Glutamatergic neuron (in vitro differentiated cells): Measurements from ENCODE around the gene ARHGAP23. TPM values are rescaled to one million over a fixed set of nuclear protein-coding genes. Genes with fewer than 3 reads are reported as not detected.
"Not testable (repeated sequence)": the region's sequence is repeated elsewhere in the genome, so short reads cannot be mapped to it uniquely, and the experiment has no call there.

Experiments
- DNase-seq: peaks from one replicate; pipeline ENCODE4 v3.0.0; 2022
- H3K27ac Mint-ChIP-seq: one replicate; pipeline ENCODE4 v1.8.0; 2020; ENCODE audit warnings: mild to moderate bottlenecking, mixed read lengths, inconsistent platforms; ENCODE audit not compliant: unreplicated experiment
- H3K27me3 Mint-ChIP-seq: one replicate; pipeline ENCODE4 v1.8.0; 2020; ENCODE audit warnings: mild to moderate bottlenecking, moderate library complexity, mixed read lengths, inconsistent platforms; ENCODE audit not compliant: unreplicated experiment
- H3K36me3 Mint-ChIP-seq: one replicate; pipeline ENCODE4 v1.8.0; 2020; ENCODE audit warnings: mild to moderate bottlenecking, mixed read lengths, inconsistent platforms; ENCODE audit not compliant: unreplicated experiment
- H3K4me1 Mint-ChIP-seq: one replicate; pipeline ENCODE4 v1.8.0; 2020; ENCODE audit warnings: mild to moderate bottlenecking, low read depth, mixed read lengths, inconsistent platforms; ENCODE audit not compliant: unreplicated experiment
- H3K4me3 Mint-ChIP-seq: one replicate; pipeline ENCODE4 v1.8.0; 2020; ENCODE audit warnings: mild to moderate bottlenecking, mixed read lengths, inconsistent platforms; ENCODE audit not compliant: unreplicated experiment
- H3K9me3 Mint-ChIP-seq: one replicate; pipeline ENCODE4 v1.8.0; 2020; ENCODE audit warnings: mild to moderate bottlenecking, moderate library complexity, mixed read lengths, inconsistent platforms; ENCODE audit not compliant: unreplicated experiment
- total RNA-seq: library from RNA; stranded (reverse); fragmentation: NEBNext Ultra II Directional; extraction: Animal tissue kit (Norgen Biotek cat#: 25700); gene quantifications from one replicate; pipeline ENCODE4 v1.2.1, GENCODE V29; 2021; ENCODE audit not compliant: unreplicated experiment
- TF ChIP-seq, protein P1 (sequence below): fragments of 200-600 bp; sonication (generic); IDR thresholded peaks from one replicate; pipeline ENCODE4 v1.5.0; 2021; ENCODE audit not compliant: partially characterized antibody, unreplicated experiment

ARHGAP23 gene
- total RNA-seq, 1 donor from 2014 or later, result 23.6 TPM

GRCh38 chr17:38498353-38498752, 70.1 kb downstream of the ARHGAP23 start:
- no peak for DNase-seq
- TF ChIP-seq, protein P1, sequence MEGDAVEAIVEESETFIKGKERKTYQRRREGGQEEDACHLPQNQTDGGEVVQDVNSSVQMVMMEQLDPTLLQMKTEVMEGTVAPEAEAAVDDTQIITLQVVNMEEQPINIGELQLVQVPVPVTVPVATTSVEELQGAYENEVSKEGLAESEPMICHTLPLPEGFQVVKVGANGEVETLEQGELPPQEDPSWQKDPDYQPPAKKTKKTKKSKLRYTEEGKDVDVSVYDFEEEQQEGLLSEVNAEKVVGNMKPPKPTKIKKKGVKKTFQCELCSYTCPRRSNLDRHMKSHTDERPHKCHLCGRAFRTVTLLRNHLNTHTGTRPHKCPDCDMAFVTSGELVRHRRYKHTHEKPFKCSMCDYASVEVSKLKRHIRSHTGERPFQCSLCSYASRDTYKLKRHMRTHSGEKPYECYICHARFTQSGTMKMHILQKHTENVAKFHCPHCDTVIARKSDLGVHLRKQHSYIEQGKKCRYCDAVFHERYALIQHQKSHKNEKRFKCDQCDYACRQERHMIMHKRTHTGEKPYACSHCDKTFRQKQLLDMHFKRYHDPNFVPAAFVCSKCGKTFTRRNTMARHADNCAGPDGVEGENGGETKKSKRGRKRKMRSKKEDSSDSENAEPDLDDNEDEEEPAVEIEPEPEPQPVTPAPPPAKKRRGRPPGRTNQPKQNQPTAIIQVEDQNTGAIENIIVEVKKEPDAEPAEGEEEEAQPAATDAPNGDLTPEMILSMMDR, result no peak
- no peak overlapping the region for H3K27ac Mint-ChIP-seq

GRCh38 chr17:38499230-38499629, 71.0 kb downstream of the ARHGAP23 start:
- DNase-seq, H3K4me1 Mint-ChIP-seq, H3K27me3 Mint-ChIP-seq, H3K27ac Mint-ChIP-seq, H3K9me3 Mint-ChIP-seq, H3K36me3 Mint-ChIP-seq, H3K4me3 Mint-ChIP-seq: not testable (repeated sequence)

More at GRCh38 chr17:38498353-38498752, 70.1 kb downstream of the ARHGAP23 start:
- no peaks in the 10 kb centered on the region for H3K4me1 Mint-ChIP-seq
- peaks cover 6% of the 10 kb centered on the region for H3K36me3 Mint-ChIP-seq
- no peak overlapping the region for H3K4me3 Mint-ChIP-seq
- H3K27me3 Mint-ChIP-seq, result peaks cover 3% of the 10 kb centered on the region
- H3K9me3 Mint-ChIP-seq, result peaks cover 8% of the 10 kb centered on the region

DNA sequence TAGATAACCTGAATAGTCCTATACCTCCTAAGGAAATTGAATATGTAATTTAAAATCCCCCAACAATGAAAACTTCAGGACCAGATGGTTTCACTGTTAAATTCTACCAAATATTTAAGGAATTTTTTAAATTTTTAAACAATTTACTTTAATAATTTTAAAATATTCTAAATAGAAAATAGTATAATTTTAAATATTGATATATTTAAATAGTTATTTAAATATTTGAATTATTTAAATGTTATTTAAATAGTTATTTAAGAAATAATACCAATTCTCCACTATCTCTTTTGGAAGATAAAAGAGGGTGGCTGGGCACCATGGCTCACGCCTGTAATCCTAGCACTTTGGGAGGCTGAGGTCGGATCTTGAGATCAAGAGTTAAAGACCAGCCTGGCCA, 73.5 kb downstream of the ARHGAP23 start:
- not testable (repeated sequence) for DNase-seq, H3K4me3 Mint-ChIP-seq, H3K27ac Mint-ChIP-seq, H3K9me3 Mint-ChIP-seq, H3K4me1 Mint-ChIP-seq, H3K36me3 Mint-ChIP-seq, H3K27me3 Mint-ChIP-seq

DNA sequence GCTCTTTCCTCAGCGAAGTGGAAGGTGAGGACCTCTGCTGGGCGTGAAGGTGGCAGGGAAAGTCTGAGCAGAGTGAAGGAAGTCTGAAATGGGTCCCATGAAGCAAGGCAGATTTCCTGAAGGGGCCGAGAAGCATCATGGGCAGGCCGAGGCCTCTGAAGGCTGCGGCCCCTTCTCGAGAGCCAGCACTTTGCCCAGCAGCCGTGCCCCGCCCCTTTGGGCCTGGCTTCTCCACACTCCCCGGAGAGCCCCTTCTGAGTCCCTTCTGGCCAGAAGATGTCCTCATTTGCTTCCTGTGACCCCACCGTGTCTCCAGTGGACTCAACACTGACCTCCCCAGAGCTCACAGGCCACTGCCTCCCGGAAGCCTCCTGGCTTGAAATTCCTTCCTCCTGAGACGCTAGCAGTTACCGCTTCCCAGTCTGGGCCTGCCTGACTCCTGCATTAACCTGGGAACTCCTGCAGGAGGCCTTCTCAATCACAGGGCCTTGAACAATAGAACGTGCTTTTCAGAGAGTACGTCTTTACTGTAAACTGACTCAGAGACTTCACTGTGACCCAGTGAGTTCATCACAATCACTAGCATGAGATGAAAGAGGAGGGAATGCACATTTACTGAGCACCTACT, 75.1 kb downstream of the ARHGAP23 start:
- H3K4me1 Mint-ChIP-seq, result not testable (repeated sequence)

GRCh38 chr17:38504216-38504615, 76.0 kb downstream of the ARHGAP23 start:
- Mint-ChIP-seq H3K36me3 (no peaks in the 10 kb centered on the region), H3K27ac (no peak overlapping the region), H3K27me3 (peaks cover 13% of the 10 kb centered on the region), H3K4me1 (peaks cover under 1% of the 10 kb centered on the region), H3K9me3 (peaks cover 2% of the 10 kb centered on the region), H3K4me3 (no peak overlapping the region)
- TF ChIP-seq, protein P1, result no peak
- DNase-seq, result no peak

More for the DNA sequence above, 75.1 kb downstream of the ARHGAP23 start:
- H3K9me3 Mint-ChIP-seq, H3K4me3 Mint-ChIP-seq, H3K36me3 Mint-ChIP-seq, H3K27ac Mint-ChIP-seq, DNase-seq, H3K27me3 Mint-ChIP-seq: not testable (repeated sequence)

GRCh38 chr17:38507436-38507835, 79.2 kb downstream of the ARHGAP23 start:
- TF ChIP-seq, protein P1, result no peak
- H3K4me3 Mint-ChIP-seq, result no peak overlapping the region
- no peak overlapping the region for H3K27ac Mint-ChIP-seq
- no peaks in the 10 kb centered on the region for H3K36me3 Mint-ChIP-seq
- no peak for DNase-seq
- peaks cover 21% of the 10 kb centered on the region for H3K27me3 Mint-ChIP-seq
- H3K9me3 Mint-ChIP-seq, result peaks cover 14% of the 10 kb centered on the region
- H3K4me1 Mint-ChIP-seq, result peaks cover 7% of the 10 kb centered on the region
